ENCODE measurements around the gene OR5AS1. TPM values are rescaled to one million over a fixed set of nuclear protein-coding genes. Genes with fewer than 3 reads are reported as not detected.

OR5AS1 gene
- total and polyA plus RNA-seq, 5 donors, result not detected

Other genes starting within 250 kb of the OR5AS1 start
- gene OR5D14, start 232.1 kb upstream of the OR5AS1 start, total RNA-seq, result not detected
- not detected for gene OR5D14, start 232.1 kb upstream of the OR5AS1 start, polyA plus RNA-seq
- gene OR5L1, start 216.3 kb upstream of the OR5AS1 start, total RNA-seq, result not detected
- not detected for gene OR5L1, start 216.3 kb upstream of the OR5AS1 start, polyA plus RNA-seq
- gene OR5D18, start 208.0 kb upstream of the OR5AS1 start, total RNA-seq, result not detected
- gene OR5D18, start 208.0 kb upstream of the OR5AS1 start, polyA plus RNA-seq, result not detected
- gene OR5L2, start 200.4 kb upstream of the OR5AS1 start, total RNA-seq, result not detected
- gene OR5L2, start 200.4 kb upstream of the OR5AS1 start, polyA plus RNA-seq, result not detected
- gene OR5D16, start 188.9 kb upstream of the OR5AS1 start, total RNA-seq, result not detected
- not detected for gene OR5D16, start 188.9 kb upstream of the OR5AS1 start, polyA plus RNA-seq
- not detected for gene TRIM51, start 144.4 kb upstream of the OR5AS1 start, total RNA-seq
- gene TRIM51, start 144.4 kb upstream of the OR5AS1 start, polyA plus RNA-seq, result not detected
- gene OR5W2, start 113.1 kb upstream of the OR5AS1 start, total RNA-seq, result not detected
- not detected for gene OR5W2, start 113.1 kb upstream of the OR5AS1 start, polyA plus RNA-seq
- not detected for gene OR5I1, start 91.3 kb upstream of the OR5AS1 start, total RNA-seq
- not detected for gene OR5I1, start 91.3 kb upstream of the OR5AS1 start, polyA plus RNA-seq
- gene OR10AG1, start 57.7 kb upstream of the OR5AS1 start, total RNA-seq, result not detected
- not detected for gene OR10AG1, start 57.7 kb upstream of the OR5AS1 start, polyA plus RNA-seq
- gene OR5F1, start 33.0 kb upstream of the OR5AS1 start, total RNA-seq, result not detected
- gene OR5F1, start 33.0 kb upstream of the OR5AS1 start, polyA plus RNA-seq, result not detected
- gene OR8I2, start 65.7 kb downstream of the OR5AS1 start, total RNA-seq, result not detected
- not detected for gene OR8I2, start 65.7 kb downstream of the OR5AS1 start, polyA plus RNA-seq
- gene OR8H2, start 76.0 kb downstream of the OR5AS1 start, total RNA-seq, result not detected
- gene OR8H2, start 76.0 kb downstream of the OR5AS1 start, polyA plus RNA-seq, result not detected
- gene OR8H3, start 94.7 kb downstream of the OR5AS1 start, total RNA-seq, result not detected
- gene OR8H3, start 94.7 kb downstream of the OR5AS1 start, polyA plus RNA-seq, result not detected
- not detected for gene OR8J3, start 112.5 kb downstream of the OR5AS1 start, total RNA-seq
- not detected for gene OR8J3, start 112.5 kb downstream of the OR5AS1 start, polyA plus RNA-seq
- gene OR8K5, start 132.7 kb downstream of the OR5AS1 start, total RNA-seq, result not detected
- not detected for gene OR8K5, start 132.7 kb downstream of the OR5AS1 start, polyA plus RNA-seq
- gene OR5J2, start 149.0 kb downstream of the OR5AS1 start, total RNA-seq, result not detected
- gene OR5J2, start 149.0 kb downstream of the OR5AS1 start, polyA plus RNA-seq, result not detected
- not detected for gene OR5T2, start 206.6 kb downstream of the OR5AS1 start, total RNA-seq
- gene OR5T2, start 206.6 kb downstream of the OR5AS1 start, polyA plus RNA-seq, result not detected
- not detected for gene OR5T3, start 224.6 kb downstream of the OR5AS1 start, total RNA-seq
- gene OR5T3, start 224.6 kb downstream of the OR5AS1 start, polyA plus RNA-seq, result not detected
- not detected for gene OR5T1, start 246.5 kb downstream of the OR5AS1 start, total RNA-seq
- not detected for gene OR5T1, start 246.5 kb downstream of the OR5AS1 start, polyA plus RNA-seq